Right lobe of liver (tissue), 4 donors: ENCODE results near the gene TTC28.

Source experiments
- POLR2A ChIP-seq: fragments of 450-650 bp; IDR thresholded peaks from one replicate; pipeline ENCODE4 v1.6.1; 2017; ENCODE audit warnings: antibody characterized with exemption, mild to moderate bottlenecking
- TF ChIP-seq, protein P1 (sequence below), 4 donors: fragments of 200-600 bp in 3 of 4; fragments of 450-650 bp in 1 of 4; IDR thresholded peaks; one replicate each; pipeline versions ENCODE4 v1.5.1 to v1.8.0; 2016 to 2022; ENCODE audit warnings: antibody characterized with exemption in 4 of 4, mild to moderate bottlenecking in 2 of 4
- donor health status: DM: no; HTN: no; CAD: no.
- donor health status: DM: no; HTN: no; CAD: no.
- donor health status: DM: no; HTN: yes; CAD: no.

DNA sequence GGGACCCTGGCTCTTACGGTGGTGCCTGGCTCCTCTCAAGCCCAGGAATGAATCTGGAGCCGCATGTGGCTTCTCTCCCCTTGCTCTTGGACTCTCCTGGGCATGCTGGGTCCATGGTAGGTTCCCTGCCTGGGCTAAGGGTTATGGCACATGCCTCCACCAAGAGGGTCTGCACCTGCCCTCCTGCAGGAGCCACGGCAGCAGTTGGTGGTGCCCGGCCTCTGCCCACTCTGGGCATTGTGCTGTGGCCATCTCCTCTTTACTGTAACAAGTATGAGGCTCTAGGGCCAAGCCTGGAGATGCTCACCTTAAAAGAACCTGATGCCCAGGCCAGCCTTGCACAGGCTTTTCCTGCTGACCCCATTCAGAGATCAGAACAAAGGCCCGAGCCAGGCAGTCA, 656.6 kb downstream of the TTC28 start:
- TF ChIP-seq, protein P1, sequence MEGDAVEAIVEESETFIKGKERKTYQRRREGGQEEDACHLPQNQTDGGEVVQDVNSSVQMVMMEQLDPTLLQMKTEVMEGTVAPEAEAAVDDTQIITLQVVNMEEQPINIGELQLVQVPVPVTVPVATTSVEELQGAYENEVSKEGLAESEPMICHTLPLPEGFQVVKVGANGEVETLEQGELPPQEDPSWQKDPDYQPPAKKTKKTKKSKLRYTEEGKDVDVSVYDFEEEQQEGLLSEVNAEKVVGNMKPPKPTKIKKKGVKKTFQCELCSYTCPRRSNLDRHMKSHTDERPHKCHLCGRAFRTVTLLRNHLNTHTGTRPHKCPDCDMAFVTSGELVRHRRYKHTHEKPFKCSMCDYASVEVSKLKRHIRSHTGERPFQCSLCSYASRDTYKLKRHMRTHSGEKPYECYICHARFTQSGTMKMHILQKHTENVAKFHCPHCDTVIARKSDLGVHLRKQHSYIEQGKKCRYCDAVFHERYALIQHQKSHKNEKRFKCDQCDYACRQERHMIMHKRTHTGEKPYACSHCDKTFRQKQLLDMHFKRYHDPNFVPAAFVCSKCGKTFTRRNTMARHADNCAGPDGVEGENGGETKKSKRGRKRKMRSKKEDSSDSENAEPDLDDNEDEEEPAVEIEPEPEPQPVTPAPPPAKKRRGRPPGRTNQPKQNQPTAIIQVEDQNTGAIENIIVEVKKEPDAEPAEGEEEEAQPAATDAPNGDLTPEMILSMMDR (IDR thresholded peaks at IDR 0.05): no peak
- TF ChIP-seq POLR2A: no peak
